Ovary (tissue), 9 donors: ENCODE results near the gene HSD17B3. TPM values are rescaled to one million over a fixed set of nuclear protein-coding genes. Genes with fewer than 3 reads are reported as not detected.

Experiments
- DNase-seq, 5 donors: peaks; one replicate each; pipeline ENCODE4 v3.0.0-alpha.2; 2019 to 2020
- H3K27ac ChIP-seq, 2 donors: fragments of 200-600 bp; one replicate each; pipeline versions ENCODE4 v1.5.1 to v1.8.0; 2019 to 2022
- H3K27me3 ChIP-seq: fragments of 200-600 bp; one replicate; pipeline ENCODE4 v1.8.0; 2022
- H3K36me3 ChIP-seq: fragments of 200-600 bp; sonication (generic); one replicate; pipeline ENCODE4 v1.5.1; 2019
- H3K4me1 ChIP-seq: one replicate; pipeline ENCODE4 v1.8.1; 2013; ENCODE audit warnings: mild to moderate bottlenecking, moderate library complexity; ENCODE audit not compliant: insufficient read depth
- H3K4me3 ChIP-seq: fragments of 200-600 bp; sonication (generic); one replicate; pipeline ENCODE4 v1.5.1; 2017
- H3K9me3 ChIP-seq, 2 donors: fragments of 200-600 bp in 1 of 2; sonication (generic) in 1 of 2; one replicate each; pipeline versions ENCODE4 v1.5.1 to v1.8.1; 2013 to 2019; ENCODE audit warnings: mild to moderate bottlenecking in 1 of 2, moderate library complexity in 1 of 2
- CTCF ChIP-seq, 3 donors: fragments of 450-650 bp in 2 of 3; fragments of 200-600 bp in 1 of 3; IDR thresholded peaks; one replicate each; pipeline versions ENCODE4 v1.5.1 to v1.8.0; 2016 to 2022; ENCODE audit warnings: antibody characterized with exemption in 3 of 3, mild to moderate bottlenecking in 1 of 3
- EP300 ChIP-seq: sonication (generic); formaldehyde crosslinking; IDR thresholded peaks from one replicate; pipeline ENCODE4 v1.6.1; 2017; ENCODE audit warnings: antibody characterized with exemption
- POLR2A ChIP-seq: fragments of 450-650 bp; IDR thresholded peaks from one replicate; pipeline ENCODE4 v1.6.1; 2017; ENCODE audit warnings: antibody characterized with exemption, mild to moderate bottlenecking, moderate library complexity
- WGBS, 3 donors: extraction: QIAGEN DNeasy Blood & Tissue Kit in 1 of 3; methylation state at CpG; one replicate each; pipeline versions ENCODE4 v1.1.5 to v1.1.7; 2013 to 2017; 5-methylcytosine and 5-hydroxymethylcytosine counted together
- intact Hi-C, 4 donors: fragments of 100-400 bp; cut with DNase I; formaldehyde crosslinking; loops; one replicate each; pipeline versions ENCODE4 v1.11.0 to v1.15.1; 2022 to 2023
- polyA plus RNA-seq, 2 donors: library from polyadenylated mRNA; stranded (reverse); fragments of 200-250 nt in 1 of 2; fragments of 350-450 nt in 1 of 2; fragmentation: Illumina TruSeq in 1 of 2; extraction: RNeasy Lipid Tissue Mini Kit (QIAGEN cat#74804) in 1 of 2; gene quantifications; one replicate each; pipeline ENCODE4 v1.2.3, GENCODE V29; 2013 to 2014
- total RNA-seq, 7 donors: library from RNA; depleted of rRNA in 2 of 7; stranded (reverse); fragments of >200 nt in 2 of 7; fragmentation: NEBNext Ultra II Directional in 3 of 7; extraction: Animal tissue kit (Norgen Biotek cat#: 25700) in 3 of 7; gene quantifications; one replicate each; pipeline versions ENCODE4 v1.1.0 to v1.2.4, GENCODE V29; 2016 to 2023
- donor health status: DM: no; HTN: no; CAD: no; lungs with moderate emphysema.
- donor health status: DM: no; HTN: no; CAD: no.
- donor health status: Bipolar disorder and iron deficiency.
- donor health status: DM: yes; HTN: yes; CAD: no.
- donor health status: DM: no; HTN: no; CAD: no.
- donor health status: DM: yes; HTN: yes; CAD: no.

Gene HSD17B3
- total and polyA plus RNA-seq, 9 donors = 0.51 to 2.0 (median 0.69) TPM; not detected in 2

GRCh38 chr9:96202971-96203780 is 98.8 kb downstream of the HSD17B3 start:
- DNase-seq = no peak
- intact Hi-C loops = no loop called here
- Histone ChIP-seq H3K36me3 (no peaks in the 10 kb centered on the region), H3K9me3 (no peaks in the 10 kb centered on the region), H3K27me3 (no peaks in the 10 kb centered on the region), H3K4me1 (no peaks in the 10 kb centered on the region), H3K27ac (no peak overlapping the region), H3K4me3 (no peak overlapping the region)
- TF ChIP-seq EP300 = no peak
- no peak for TF ChIP-seq CTCF (IDR thresholded peaks at IDR 0.05)
- TF ChIP-seq POLR2A = no peak
- WGBS, 3 donors = 95 to 98% (median 96%) methylated on average over 13 of the region's 13 CpGs

- H3K27me3 ChIP-seq = no peaks in the 10 kb centered on the region
- no peak for DNase-seq
- TF ChIP-seq POLR2A (no peak), EP300 (no peak), CTCF (IDR thresholded peaks at IDR 0.05) (no peak)
- H3K9me3 ChIP-seq = no peaks in the 10 kb centered on the region
- H3K4me1 ChIP-seq = no peaks in the 10 kb centered on the region
- 88 to 89% (median 89%) methylated on average over 6 of the region's 6 CpGs for WGBS, 3 donors
- intact Hi-C loops = no loop called here
- H3K4me3 ChIP-seq = no peak overlapping the region
- H3K36me3 ChIP-seq = no peaks in the 10 kb centered on the region
- no peak overlapping the region for H3K27ac ChIP-seq
Measured at GRCh38 chr9:96201140-96201539, 100.8 kb downstream of the HSD17B3 start.

DNA sequence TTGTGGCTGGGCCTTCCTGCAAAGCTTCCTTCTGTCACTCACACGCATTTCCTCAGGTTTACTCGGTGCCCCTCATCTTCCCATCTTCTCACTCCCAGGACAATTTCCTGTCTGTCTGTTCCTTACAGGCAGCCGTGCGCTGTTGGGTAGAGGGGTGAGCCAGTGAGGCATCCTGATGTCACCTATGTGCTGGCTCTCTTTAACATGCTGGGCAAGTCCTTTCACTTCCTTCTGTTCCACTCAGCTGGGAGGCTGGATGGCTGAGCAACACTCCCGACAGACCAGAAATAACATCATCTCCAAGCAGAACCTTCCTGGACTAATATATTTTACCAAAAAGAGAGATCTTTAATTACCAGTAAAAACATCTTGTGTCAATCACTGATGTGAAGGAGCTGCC is 103.0 kb downstream of the HSD17B3 start:
- no peak for DNase-seq
- Histone ChIP-seq H3K27ac (no peak overlapping the region), H3K27me3 (no peaks in the 10 kb centered on the region), H3K4me1 (no peaks in the 10 kb centered on the region), H3K36me3 (no peaks in the 10 kb centered on the region), H3K4me3 (no peak overlapping the region), H3K9me3 (no peaks in the 10 kb centered on the region)
- 85 to 86% (median 86%) methylated on average over 5 of the region's 5 CpGs for WGBS, 3 donors
- intact Hi-C loops = no loop called here
- no peak for TF ChIP-seq POLR2A

GRCh38 chr9:96195541-96195940 is 106.4 kb downstream of the HSD17B3 start:
- H3K4me3 ChIP-seq = no peak overlapping the region
- TF ChIP-seq POLR2A = no peak
- no peak for TF ChIP-seq CTCF (IDR thresholded peaks at IDR 0.05)
- TF ChIP-seq EP300 = no peak
- no peak overlapping the region for H3K27ac ChIP-seq
- H3K4me1 ChIP-seq = no peaks in the 10 kb centered on the region
- peaks cover 0 to 3% of the 10 kb centered on the region in 2 donors for H3K9me3 ChIP-seq
- no peaks in the 10 kb centered on the region for H3K36me3 ChIP-seq
- no peak for DNase-seq
- 71 to 85% (median 85%) methylated on average over 3 of the region's 3 CpGs for WGBS, 3 donors
- H3K27me3 ChIP-seq = no peaks in the 10 kb centered on the region
- intact Hi-C loops = no loop called here

GRCh38 chr9:96193236-96193755 is 108.7 kb downstream of the HSD17B3 start:
- H3K27ac ChIP-seq = no peak overlapping the region
- peaks cover 0 to 9% of the 10 kb centered on the region in 2 donors for H3K9me3 ChIP-seq
- H3K36me3 ChIP-seq = no peaks in the 10 kb centered on the region
- H3K27me3 ChIP-seq = no peaks in the 10 kb centered on the region
- H3K4me1 ChIP-seq = peaks cover under 1% of the 10 kb centered on the region
- 86 to 90% (median 86%) methylated on average over 5 of the region's 5 CpGs for WGBS, 3 donors
- no peak overlapping the region for H3K4me3 ChIP-seq
- intact Hi-C loops = no loop called here
- no peak for DNase-seq
- TF ChIP-seq CTCF (IDR thresholded peaks at IDR 0.05) (no peak), EP300 (no peak), POLR2A (no peak)
